Ishikawa (cell line): ENCODE measurements around the gene SERPINB3.

Source experiments
- CEBPB ChIP-seq: IDR thresholded peaks from 2 replicates; pipeline ENCODE4 v1.6.1; 2012
- EGR1 ChIP-seq: IDR thresholded peaks from 2 replicates; pipeline ENCODE4 v1.6.1; 2012
- EP300 ChIP-seq: IDR thresholded peaks from 2 replicates; pipeline ENCODE4 v1.6.1; 2012; ENCODE audit warnings: borderline replicate concordance
- FOXM1 ChIP-seq: IDR thresholded peaks from 2 replicates; pipeline ENCODE4 v1.6.1; 2012; ENCODE audit warnings: low read depth, borderline replicate concordance
- RAD21 ChIP-seq: IDR thresholded peaks from 2 replicates; pipeline ENCODE4 v1.6.1; 2012; ENCODE audit warnings: low read depth
- TAF1 ChIP-seq: IDR thresholded peaks from 2 replicates; pipeline ENCODE4 v1.6.1; 2012; ENCODE audit warnings: low read depth, mild to moderate bottlenecking
- TEAD4 ChIP-seq: IDR thresholded peaks from 2 replicates; pipeline ENCODE4 v1.6.1; 2012
- YY1 ChIP-seq: IDR thresholded peaks from 2 replicates; pipeline ENCODE4 v1.6.1; 2012; ENCODE audit warnings: low read depth
- ZBTB7A ChIP-seq: IDR thresholded peaks from 2 replicates; pipeline ENCODE4 v1.6.1; 2012; ENCODE audit warnings: low read depth
- TF ChIP-seq, protein P1 (sequence below): IDR thresholded peaks from 2 replicates; pipeline ENCODE4 v1.6.1; 2012; ENCODE audit warnings: low read depth, mild to moderate bottlenecking

DNA sequence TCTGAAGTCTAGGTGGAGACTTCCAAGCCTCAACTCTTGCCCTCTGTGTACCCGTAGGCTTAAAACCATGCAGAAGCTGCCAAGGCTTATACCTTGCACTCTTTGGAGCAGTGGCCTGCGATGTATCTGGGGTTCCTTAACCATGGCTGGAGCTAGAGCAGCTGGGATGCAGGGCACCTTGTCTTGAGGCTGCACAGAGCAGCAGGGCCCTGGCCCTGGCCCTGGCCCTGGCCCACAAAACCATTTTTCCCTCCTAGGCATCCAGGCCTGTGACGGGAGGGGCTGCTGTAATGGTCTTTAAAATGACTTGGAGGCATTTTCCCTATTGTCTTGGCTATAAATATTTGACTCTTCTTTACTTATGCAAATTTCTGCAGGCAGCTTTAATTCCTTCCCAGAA lies 36.8 kb downstream of the SERPINB3 start:
- TF ChIP-seq, protein P1, sequence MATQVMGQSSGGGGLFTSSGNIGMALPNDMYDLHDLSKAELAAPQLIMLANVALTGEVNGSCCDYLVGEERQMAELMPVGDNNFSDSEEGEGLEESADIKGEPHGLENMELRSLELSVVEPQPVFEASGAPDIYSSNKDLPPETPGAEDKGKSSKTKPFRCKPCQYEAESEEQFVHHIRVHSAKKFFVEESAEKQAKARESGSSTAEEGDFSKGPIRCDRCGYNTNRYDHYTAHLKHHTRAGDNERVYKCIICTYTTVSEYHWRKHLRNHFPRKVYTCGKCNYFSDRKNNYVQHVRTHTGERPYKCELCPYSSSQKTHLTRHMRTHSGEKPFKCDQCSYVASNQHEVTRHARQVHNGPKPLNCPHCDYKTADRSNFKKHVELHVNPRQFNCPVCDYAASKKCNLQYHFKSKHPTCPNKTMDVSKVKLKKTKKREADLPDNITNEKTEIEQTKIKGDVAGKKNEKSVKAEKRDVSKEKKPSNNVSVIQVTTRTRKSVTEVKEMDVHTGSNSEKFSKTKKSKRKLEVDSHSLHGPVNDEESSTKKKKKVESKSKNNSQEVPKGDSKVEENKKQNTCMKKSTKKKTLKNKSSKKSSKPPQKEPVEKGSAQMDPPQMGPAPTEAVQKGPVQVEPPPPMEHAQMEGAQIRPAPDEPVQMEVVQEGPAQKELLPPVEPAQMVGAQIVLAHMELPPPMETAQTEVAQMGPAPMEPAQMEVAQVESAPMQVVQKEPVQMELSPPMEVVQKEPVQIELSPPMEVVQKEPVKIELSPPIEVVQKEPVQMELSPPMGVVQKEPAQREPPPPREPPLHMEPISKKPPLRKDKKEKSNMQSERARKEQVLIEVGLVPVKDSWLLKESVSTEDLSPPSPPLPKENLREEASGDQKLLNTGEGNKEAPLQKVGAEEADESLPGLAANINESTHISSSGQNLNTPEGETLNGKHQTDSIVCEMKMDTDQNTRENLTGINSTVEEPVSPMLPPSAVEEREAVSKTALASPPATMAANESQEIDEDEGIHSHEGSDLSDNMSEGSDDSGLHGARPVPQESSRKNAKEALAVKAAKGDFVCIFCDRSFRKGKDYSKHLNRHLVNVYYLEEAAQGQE: no peak
- TF ChIP-seq TEAD4: no peak
- no peak for TF ChIP-seq RAD21
- no peak for TF ChIP-seq TAF1
- no peak for TF ChIP-seq EP300
- no peak for TF ChIP-seq YY1
- no peak for TF ChIP-seq FOXM1
- TF ChIP-seq CEBPB: no peak
- no peak for TF ChIP-seq ZBTB7A
- TF ChIP-seq EGR1: no peak
